ENCODE measurements around the gene GLOD5.

GLOD5 gene

DNA sequence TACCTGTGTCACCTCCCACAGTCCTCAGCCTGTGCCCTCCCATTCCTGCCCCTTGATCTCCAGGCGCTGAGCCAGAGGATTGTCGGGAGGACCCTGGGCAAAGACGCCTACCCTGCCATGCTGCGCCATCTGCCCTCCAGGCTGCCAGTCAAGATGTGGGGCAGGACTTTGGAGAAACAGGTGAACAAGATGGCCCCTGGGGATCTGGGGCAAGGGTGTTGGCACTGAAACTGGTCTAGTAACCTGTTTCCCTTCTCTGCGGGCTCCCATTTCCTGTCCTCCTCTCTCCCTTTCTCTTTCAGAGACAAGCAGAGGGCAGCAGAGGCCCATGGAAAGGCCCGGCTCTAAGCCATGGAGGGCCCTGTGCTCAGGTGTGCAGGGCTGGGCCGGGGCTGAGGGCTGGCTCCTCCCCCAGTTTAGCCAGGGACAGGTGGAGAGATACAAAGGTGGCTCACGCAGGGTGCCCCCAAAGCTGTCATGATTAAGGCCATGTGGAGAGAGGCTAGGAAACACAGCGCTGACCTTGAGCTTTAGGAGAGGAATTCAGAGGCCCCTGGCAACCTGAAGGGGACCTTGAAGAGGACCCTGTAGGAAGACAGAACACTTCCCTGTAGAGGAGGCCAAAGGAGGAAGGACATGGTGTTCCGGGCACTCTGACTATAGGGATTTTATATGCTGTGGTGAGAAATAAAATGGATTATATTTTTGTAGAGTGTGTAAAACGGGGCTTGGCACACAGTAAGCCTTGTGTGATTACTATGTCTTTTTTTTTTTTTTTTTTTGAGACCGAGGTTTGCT lies at the start of gene GLOD5:
Gene GLOD5, plus strand, starts transcription at position 74 of the 798 bp plus-strand sequence. Its CDS starts 44 bp downstream, at position 118.
- DNase-seq: peak; percentile 1

DNA sequence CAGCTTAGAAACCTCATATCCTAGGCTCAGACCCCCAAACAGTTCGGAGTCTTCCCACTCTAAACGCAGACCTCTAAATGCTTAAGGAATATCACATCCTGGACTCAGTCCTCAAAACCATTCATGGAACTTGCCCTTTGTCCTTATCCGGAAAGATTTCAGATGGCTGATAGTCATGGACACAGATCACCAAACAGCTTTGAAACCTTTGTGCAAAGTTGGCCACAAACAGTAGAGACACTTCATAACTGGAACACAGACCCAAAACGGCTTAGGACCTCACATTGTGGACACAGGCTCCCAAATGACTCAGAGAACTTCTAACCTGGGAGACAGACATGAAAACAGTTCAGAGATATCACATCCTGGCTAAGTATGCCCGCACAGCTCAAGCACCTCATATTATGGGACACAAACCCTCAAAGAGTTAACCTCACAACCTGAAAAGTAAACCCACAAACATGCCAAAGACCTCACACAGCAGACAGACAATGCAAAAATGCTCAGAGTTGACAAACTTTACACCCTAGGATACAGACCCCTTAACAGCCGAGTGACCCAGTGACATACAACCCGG lies 49.5 kb upstream of the GLOD5 start:
- no peak for DNase-seq

DNA sequence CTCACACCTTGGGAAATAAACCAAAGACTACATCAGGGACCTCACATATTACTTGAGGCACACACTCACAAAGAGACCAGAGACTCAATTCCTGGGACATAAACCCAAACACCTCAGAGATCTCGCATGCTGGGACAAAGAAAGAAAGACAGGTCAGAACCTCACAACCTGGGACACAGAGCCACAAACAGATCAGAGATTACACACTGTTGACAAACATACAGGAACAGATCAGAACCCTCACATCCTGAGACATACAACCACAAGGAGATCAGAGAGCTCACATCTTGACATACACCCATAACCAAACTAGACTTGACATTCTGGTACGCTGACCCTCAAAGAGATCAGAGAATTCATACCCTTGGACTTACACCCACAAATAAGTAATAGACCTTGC lies 47.7 kb upstream of the GLOD5 start:
- DNase-seq: no peak

DNA sequence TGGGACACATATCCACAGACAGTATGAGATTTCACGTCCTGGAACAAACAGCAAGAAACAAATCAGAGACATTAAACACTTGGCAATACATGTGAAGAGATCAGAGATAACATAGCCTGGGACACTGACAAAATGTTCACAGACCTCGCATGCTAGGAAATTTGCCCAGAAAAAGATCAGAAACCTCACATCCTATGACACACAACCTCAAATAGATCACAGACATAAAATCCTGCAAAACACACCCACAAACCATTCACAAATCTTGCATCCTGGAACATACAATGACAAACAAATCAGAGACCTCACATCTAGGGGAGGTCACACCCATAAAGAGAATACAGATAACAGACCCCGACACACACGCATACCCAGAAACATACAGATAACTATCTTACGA lies 47.0 kb upstream of the GLOD5 start:
- no peak for DNase-seq

DNA sequence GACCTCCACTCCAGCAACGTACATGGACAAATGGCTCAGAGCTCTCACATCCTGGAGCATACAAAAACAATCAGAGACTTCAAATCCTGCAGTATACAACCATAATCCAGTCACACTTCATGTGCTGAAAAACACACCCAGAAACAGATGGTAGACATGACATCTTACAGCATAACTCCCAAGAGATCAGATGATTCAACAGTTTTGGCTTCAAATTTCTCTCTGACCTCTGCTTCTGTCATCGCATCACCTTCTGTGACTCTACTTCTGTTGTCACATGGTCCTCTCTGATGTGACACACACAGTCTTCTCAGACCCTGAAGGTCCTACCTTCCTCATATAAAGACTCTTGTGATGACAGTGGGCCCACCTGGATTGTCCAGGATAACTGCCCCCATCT lies 46.5 kb upstream of the GLOD5 start:
- DNase-seq: no peak

DNA sequence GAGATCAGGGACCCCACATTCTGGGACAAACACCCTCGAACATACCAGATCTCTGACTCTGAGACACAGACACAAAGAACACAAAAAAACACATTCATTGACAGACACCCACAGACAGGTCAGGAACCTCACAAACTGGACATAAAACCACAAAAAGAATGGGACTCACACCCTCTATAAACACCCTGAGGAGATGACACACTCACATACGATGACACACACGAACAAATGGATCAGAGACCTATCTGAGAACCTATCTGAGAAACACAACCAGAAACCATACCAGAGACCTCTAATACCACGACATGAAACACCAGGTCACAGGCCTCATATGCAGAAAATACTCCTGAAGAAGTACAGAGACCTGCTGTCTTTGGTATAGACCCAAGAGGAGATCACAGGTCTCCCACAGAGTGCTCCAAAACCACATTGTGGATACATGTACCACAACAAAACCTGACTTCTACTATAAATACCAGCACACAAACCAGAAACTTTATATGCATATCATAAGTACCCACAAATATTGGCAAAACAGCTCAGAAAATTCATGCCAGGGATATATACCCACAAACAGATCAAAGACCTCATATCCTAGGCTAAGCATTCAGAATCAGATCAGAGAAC lies 45.6 kb upstream of the GLOD5 start:
- DNase-seq: no peak

DNA sequence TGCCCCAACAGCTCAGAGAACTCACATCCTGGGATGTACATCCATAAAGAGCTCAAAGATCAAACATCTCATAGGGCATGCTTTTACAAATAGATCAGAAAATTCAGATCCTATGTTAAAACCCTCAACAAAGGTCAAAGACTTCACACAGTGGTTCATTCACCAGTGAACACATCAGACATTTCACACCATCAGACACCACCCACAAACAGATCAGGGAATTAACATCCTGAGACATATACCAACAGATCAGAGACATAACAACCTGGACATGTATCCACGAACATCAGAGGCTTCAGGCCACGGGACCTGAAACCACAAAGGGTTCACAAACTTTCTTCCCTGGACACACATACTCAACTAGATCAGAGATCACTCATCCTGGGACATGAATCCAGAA lies 41.6 kb upstream of the GLOD5 start:
- no peak for DNase-seq

DNA sequence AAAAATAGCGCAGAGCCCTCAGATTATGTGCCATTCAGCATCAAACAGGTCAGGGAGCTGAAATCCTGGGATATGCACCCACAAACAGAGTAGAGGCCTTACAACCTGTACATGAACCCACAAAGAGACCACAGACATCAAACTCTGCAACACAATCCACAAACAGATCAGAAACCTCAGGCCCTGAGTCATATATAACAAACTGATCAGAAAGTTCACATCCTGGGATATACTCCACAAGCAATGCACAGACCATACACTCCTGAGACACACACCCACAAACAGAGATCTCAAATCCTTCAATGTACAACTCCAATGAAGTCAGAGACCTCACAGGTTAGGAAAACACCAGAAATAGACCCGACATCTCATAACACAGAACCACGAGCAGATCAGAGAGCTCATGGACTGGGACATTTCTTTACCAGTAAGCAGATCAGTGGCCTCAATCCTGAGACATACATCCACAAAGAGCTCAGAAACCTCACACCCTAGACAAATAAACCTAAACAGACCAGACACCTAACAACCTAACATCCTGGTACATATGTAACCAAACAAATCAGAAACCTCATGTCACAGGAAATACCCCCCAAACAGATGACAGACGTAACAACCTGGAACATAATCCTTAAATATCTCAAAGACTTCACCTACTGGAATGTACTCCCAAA lies 40.8 kb upstream of the GLOD5 start:
- DNase-seq: peak; percentile 37

DNA sequence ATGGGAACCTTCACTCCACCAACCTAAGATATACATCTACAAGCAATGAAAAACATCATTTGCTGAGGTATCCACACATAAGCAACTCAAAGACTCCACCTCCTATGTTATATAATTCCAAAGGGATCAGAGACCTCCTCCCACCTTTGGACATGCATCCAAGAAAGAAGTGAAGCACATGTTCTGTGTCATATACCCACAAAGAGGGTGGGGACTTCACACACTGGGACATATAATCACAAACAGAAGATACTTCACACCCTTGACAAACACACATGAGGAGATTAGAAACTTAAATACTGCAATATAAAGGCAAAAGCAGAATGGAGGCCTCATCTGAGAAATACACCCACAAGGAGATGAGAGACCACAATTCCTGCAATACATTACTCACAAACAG lies 39.6 kb upstream of the GLOD5 start:
- DNase-seq: no peak

DNA sequence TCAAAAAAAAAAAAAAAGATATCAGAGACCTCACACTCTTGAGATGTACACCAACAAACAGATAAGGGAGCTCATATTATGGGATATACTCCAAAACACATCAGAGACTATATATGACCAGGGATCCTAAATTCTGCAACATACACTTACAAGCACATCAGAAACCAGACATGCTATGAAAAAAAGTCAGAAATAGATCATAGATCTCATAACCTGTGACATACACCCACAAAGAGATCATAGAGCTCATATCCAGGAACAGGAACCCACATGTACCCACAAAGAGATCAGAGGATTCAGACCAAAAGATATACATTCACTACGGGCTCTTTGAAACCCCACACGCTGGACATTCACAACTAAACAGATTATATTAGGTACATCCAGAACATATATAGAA lies 35.0 kb upstream of the GLOD5 start:
- DNase-seq: no peak

DNA sequence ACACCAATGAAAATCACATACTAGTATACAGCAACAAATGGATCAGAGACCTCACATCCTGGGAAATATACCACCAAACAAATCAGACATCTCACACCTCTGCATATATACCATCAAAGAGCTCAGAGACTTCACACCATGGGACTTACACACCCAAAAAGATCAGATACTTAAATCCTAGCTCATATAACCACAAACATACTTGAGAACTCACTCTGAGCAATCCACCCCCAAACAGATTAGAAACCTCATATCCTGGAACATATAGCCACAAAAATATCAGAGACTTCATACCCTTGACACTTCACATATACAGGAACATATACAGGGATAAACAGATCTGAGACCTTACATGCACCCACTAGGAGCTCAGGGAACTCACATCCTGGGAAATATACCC lies 32.9 kb upstream of the GLOD5 start:
- DNase-seq: no peak

DNA sequence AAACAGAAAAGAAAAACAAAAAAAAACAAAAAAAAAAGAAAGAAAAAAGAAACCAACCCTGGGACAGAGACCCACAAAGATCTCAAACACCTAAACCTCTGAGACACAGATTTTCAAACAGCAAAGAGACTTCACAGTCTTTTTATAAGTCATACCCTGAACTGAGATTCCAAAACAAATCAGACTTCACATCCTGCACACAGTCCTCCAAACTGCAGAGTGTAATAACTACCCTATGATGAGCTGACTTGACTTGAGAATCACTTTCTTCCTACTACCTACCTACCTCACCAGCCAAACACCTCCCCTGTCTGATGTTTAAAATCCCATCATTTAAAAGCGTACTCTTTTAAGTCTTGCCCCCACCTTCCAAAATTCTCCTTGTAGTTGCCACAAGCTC lies 25.2 kb upstream of the GLOD5 start:
- no peak for DNase-seq

DNA sequence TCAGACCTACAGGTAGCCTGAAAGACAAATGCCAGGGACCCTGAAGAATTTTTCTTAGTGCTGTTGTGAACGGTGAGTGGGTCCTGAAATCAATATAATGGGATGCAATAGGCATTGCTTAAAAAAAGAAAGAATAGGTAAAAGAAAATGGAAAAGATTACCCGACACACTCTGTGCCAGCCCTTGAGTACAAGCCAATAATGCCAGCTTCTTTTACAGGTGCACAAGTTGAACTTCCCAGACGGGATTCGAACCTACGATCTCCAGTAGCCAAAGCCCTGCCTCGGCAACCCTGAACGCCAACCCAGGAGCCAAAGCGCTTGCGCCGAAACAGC lies 24.7 kb upstream of the GLOD5 start:
- DNase-seq: no peak

DNA sequence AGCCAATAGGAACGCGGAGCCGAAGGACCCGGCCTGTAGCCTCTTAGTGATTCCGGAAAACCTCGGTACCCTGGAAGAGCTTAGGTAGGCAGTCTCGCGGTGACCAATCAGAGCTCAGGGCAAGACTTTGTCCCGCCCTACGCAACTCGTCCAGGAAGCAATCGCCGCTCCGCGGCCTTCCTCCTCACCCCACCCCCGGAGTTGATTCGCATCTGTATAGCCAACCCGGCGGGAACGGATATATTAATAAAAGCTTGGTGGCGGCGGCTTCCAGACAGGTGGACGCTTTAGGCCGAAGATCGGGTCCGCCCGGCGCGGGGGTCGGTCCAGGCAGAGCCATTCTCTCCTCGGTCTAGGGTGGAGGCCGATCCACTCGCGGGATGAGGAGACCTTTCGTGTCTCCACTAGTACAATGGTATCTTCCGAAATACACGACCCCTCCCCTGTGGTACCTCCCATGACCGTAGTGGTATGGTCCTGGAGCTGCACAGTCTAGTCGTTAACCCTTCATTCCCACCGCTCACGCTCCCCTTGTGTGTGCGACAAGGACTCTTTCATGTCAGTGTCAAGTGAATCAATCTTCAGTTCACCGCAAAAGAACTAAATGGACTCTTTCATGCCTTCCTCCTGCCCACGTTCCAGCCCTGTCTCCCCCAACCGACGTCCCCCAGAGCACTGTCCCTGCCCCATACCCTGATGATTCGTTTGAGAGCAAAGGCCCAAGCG lies 24.2 kb upstream of the GLOD5 start:
- peak; percentile 94 for DNase-seq

DNA sequence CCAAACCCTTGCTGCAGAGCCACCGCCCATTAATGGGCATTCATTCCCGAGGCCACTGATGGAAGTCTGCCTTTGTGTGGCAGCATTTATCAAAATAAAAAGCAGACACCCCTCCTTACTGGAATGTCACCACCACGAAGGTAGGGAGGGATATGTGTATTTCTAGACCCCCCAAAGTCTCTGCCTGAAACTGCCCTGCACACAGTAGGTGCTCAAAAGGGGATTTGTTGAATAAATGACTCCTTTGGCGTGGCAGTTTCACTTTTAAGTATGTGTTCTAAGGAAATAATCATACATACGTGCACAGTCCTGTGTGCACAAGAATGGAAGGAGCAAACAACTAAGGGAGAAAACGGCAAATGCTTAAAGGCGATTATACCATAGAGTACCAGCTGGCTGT lies 23.6 kb upstream of the GLOD5 start:
- DNase-seq: no peak

DNA sequence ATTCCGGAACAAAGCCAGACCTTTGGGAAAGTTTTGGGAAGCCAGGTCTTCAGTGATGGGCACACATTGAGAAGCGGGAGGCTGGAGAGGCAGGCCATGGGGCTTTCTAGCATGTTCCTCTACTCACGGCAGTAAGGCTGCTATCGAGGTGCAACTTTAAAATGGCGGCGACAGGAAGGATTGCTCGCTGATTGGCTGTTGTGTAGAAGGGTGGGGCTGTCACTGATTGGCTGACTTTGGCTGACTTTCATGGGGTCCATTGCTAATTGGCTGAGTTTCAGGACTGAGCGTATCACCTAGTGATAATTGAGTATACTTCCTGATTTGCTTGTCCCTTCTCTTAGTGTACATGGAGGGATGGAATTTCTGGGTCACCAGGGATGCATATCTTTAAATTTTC lies 19.7 kb upstream of the GLOD5 start:
- no peak for DNase-seq

DNA sequence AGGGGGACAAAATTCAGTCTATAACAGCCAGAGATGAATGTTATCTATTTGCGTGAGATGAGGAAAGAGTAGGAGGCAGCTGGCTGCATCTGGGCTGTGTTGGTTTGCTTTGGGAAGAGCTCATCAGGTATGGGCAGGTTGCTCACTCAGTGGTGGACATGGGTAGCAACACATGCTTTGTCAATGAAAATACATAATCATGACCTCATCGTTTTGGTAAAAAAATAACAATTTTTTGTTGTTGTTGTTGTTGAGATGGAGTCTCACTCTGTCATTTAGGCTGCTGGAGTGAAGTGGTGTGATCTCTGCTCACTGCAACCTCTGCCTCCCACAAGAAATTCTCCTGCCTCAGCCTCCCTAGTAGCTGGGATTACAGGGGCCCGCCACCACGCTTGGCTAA lies 16.3 kb upstream of the GLOD5 start:
- DNase-seq: no peak

DNA sequence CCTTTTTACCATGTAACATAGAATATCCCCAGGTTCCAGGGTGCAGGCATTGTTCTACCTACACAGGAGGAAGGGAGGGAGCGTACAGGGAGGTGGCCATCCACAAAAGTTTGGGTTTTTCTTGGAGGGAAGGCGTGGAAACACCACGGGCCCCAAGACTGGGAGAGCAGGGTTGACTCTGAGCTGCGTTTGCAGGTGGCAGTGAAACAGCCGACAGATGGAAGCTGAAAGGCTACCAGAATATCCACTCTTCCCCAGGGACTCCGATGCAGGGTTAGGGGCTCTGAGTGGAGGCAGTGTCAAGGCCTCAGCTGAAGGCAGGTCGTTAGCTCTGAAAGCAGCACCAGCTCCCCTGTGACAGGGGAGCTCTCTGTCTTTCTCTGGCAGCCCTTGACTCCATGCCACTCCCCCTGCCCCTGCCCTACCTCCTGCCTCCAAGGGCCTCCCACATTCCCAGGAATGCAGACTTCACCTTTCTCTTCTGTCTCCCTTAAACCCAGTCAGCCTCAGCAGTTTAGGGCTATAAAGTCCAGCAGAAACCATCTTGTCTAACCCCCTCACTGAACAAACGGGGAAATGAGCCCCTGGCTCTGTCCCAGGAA lies 14.0 kb upstream of the GLOD5 start:
- DNase-seq: no peak

DNA sequence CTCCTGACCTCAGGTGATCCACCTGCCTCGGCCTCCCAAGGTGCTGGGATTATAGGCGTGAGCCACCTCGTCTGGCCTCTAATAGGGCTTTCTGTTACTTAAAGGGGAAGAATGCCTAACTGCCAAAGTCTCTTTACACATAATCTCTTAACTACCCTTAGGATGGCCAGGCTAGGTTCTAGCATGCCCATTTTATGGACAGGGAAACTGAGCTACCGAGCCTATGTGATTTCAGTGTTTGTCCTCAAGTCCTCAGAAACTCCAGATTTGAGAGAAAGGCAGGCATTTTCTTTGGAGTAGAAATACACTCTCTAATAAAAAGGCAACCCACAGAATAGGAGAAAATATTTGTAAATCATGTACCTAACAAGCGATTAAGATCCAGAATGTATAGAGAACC lies 12.4 kb upstream of the GLOD5 start:
- no peak for DNase-seq

DNA sequence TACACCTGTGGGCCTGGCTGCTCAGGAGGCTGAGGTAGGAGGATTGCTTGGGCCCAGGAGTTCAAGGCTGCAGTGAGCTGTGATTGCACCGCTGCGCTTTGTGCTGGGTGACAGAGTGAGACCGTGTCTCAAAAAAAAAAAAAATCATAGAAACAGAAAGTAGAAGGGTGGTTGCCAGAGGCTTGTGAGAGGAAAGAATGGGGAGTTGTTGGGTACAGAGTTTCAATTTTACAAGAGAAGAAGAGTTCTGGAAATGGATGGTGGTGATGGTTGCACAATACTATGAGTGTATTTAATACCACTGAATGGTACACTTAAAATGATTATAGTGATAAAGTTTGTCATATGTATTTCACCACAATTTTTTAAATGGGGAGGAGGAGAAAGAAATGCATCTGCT lies 10.2 kb upstream of the GLOD5 start:
- DNase-seq: no peak

DNA sequence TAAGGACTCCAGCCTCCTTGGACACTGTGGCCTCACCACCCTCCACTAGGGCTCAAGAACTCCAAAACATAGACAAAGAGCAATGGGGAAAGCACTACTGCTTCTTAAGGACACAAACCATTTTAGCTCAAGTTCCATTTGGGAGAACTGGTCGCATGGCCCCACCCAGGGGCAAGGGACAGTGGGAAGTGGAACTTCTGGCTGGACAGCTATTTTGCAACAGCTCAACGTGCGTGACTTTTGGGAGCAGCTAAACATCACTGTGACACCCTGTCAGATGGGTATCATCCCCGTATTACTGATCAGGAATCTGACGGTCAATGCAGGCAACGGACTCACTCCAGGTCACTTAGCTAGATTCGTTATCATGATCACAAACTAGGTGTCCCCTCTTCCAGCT lies 9.0 kb upstream of the GLOD5 start:
- DNase-seq: no peak

DNA sequence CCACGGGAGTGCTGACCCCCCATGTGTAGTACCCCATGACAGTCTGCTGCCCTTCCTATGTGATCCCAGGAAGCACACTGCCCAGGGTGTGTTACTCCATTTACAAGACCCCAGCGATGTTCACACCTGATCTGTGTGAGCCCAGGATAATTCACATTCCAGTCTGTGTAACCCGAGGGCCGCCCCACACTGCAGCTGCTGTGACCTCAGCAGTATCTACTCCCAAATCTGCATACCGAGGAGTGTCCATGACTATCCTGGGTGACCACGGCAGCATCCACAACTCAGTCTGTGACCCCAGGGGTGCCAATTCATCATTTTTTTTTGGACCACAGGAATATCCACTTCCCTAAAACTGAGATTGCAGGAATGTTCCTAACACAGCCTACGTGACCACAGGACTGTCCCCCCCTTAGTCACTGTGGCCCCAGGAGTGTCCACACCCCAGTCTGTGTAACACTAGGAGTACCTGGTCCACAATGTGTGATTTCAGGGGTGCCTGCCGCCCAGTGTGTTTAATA lies 7.8 kb upstream of the GLOD5 start:
- no peak for DNase-seq

DNA sequence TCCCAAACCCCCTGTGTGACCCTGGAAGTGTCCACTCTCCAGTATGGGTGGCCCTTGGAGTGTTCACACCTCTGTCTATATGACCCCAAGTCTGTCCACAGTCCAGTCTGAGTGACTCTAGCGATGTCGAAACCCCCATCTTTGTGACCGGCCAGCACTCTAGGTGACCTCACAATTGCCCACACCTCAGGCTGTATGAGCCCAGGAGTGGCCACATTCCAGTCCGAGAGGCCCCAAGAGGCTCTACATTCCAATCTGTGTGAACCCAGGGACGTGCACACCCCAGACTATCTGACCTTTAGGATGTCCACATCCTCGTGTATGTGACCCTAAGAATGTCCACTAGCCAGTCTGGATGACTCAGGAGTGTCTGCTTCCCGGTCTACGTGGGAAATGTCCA lies 7.3 kb upstream of the GLOD5 start:
- no peak for DNase-seq

Measured in CD4-positive, alpha-beta T cell treated with Interleukin-12 subunit alpha and Interleukin-12 subunit beta, for 1 hour (primary cell).